ENCODE measurements around the gene MMP13. TPM values are rescaled to one million over a fixed set of nuclear protein-coding genes. Genes with fewer than 3 reads are reported as not detected.

Gene MMP13
- total and polyA plus RNA-seq, 2 donors (not counting 3 experiments of a cell fraction or from before 2014, with no cell fraction given): not detected

GRCh38 chr11:102986815-102987214, 31.3 kb upstream of the MMP13 start:
- Histone ChIP-seq H3K9me1 (replicated peaks; ENCODE audit: control insufficient read depth, extremely low read depth, insufficient read depth, low read length) (no peaks in the 10 kb centered on the region), H3K27ac (ENCODE audit: insufficient read depth, low read depth, low read length) (no peak overlapping the region), H3K4me1 (ENCODE audit: control insufficient read depth, extremely low read depth, insufficient read depth, low read length) (peaks cover 15% of the 10 kb centered on the region), H3K9ac (replicated peaks; ENCODE audit: extremely low read depth, insufficient read depth, low read length) (no peak overlapping the region), H3K4me2 (ENCODE audit: insufficient read depth, low read length) (no peak overlapping the region), H3K36me3 (ENCODE audit: control insufficient read depth in 2 of 2, extremely low read depth in 1 of 2, insufficient read depth in 2 of 2, low read length in 2 of 2) (no peaks in the 10 kb centered on the region), H3K9me3 (replicated peaks; ENCODE audit: control insufficient read depth, insufficient read depth, low read length) (no peaks in the 10 kb centered on the region), H3K27me3 (ENCODE audit: control insufficient read depth in 2 of 2, insufficient read depth in 2 of 2, low read length in 2 of 2) (no peaks in the 10 kb centered on the region), H3K4me3 (replicated peaks in 1 of 3; ENCODE audit: insufficient read depth in 1 of 3, low read depth in 1 of 3, low read length in 3 of 3) (no peak overlapping the region), H2AFZ (ENCODE audit: low read depth, low read length) (peak overlapping the region; percentile 19), H4K20me1 (replicated peaks; ENCODE audit: control insufficient read depth, extremely low read depth, insufficient read depth, low read length) (no peaks in the 10 kb centered on the region), H3K79me2 (ENCODE audit: control insufficient read depth, insufficient read depth, low read length) (no peaks in the 10 kb centered on the region)
- ChIA-PET CTCF (interaction anchor here (1.1 kb wide), 1 partner anchor 9 kb away, joined by 4 read pairs; no protein-coding TSS in a partner anchor), POLR2A (no interaction called here)
- TF ChIP-seq MAX (IDR thresholded peaks at IDR 0.05; ENCODE audit: insufficient read depth, insufficient read length) (no peak), FOS (IDR thresholded peaks at IDR 0.05; ENCODE audit: borderline replicate concordance, insufficient read depth, low read length) (peak; percentile 80), MYC (IDR thresholded peaks at IDR 0.05; ENCODE audit: low read depth, low read length) (no peak), JUN (IDR thresholded peaks at IDR 0.05; ENCODE audit: borderline replicate concordance, insufficient read depth, insufficient read length, low read depth) (peak; percentile 47)
- dilution Hi-C loops (cut with MboI; ENCODE audit: extremely low pct_ligation_motif_present, low sequenced_read_pairs): no loop called here
- FAIRE-seq: no peak
- intact Hi-C loops (cut with micrococcal nuclease): loop anchor here (1.0 kb wide), 1 partner anchor 12 kb away; no protein-coding TSS in a partner anchor
- BruUV-seq (replicated peaks): no TSS peak
- DNase-seq (ENCODE audit: low read depth, low spot score): peak; percentile 35

DNA sequence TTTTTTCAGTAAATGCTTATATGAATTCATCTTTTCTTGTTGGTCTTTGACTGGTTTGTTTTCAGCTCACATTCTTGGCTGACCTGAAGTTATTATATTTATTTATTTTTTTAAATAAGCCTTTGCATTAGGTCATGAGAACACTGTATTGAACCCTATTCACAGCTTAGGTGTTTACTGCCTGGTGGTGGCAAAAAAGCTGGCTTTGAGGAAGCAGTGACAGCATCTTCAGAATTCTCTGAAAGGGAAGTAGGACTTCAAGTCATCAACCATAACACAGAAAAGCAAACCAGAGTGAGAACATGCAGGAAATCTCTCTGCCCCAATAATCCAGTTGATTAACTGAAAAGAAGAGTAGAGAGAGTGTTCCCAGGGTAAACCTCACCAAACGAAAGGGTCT, 30.3 kb upstream of the MMP13 start:
- POLR2A ChIA-PET: no interaction called here
- H3K9ac ChIP-seq (replicated peaks; ENCODE audit: extremely low read depth, insufficient read depth, low read length): no peak overlapping the region
- H2AFZ ChIP-seq (ENCODE audit: low read depth, low read length): peak overlapping the region; percentile 50
- no peaks in the 10 kb centered on the region for H3K9me1 ChIP-seq (replicated peaks; ENCODE audit: control insufficient read depth, extremely low read depth, insufficient read depth, low read length)
- intact Hi-C loops (cut with micrococcal nuclease) (no loop called here), dilution Hi-C loops (cut with MboI; ENCODE audit: extremely low pct_ligation_motif_present, low sequenced_read_pairs) (no loop called here)
- no peaks in the 10 kb centered on the region for H3K27me3 ChIP-seq (ENCODE audit: control insufficient read depth in 2 of 2, insufficient read depth in 2 of 2, low read length in 2 of 2)
- no peak overlapping the region for H3K27ac ChIP-seq (ENCODE audit: insufficient read depth, low read depth, low read length)
- H3K36me3 ChIP-seq (ENCODE audit: control insufficient read depth in 2 of 2, extremely low read depth in 1 of 2, insufficient read depth in 2 of 2, low read length in 2 of 2): no peaks in the 10 kb centered on the region
- H3K4me1 ChIP-seq (ENCODE audit: control insufficient read depth, extremely low read depth, insufficient read depth, low read length): peaks cover 15% of the 10 kb centered on the region
- H3K79me2 ChIP-seq (ENCODE audit: control insufficient read depth, insufficient read depth, low read length): no peaks in the 10 kb centered on the region
- FAIRE-seq: no peak
- no peaks in the 10 kb centered on the region for H4K20me1 ChIP-seq (replicated peaks; ENCODE audit: control insufficient read depth, extremely low read depth, insufficient read depth, low read length)
- no peaks in the 10 kb centered on the region for H3K9me3 ChIP-seq (replicated peaks; ENCODE audit: control insufficient read depth, insufficient read depth, low read length)
- CTCF ChIA-PET: interaction anchor here (0.6 kb wide), 1 partner anchor 8 kb away, joined by 3 read pairs; no protein-coding TSS in a partner anchor
- no TSS peak for BruUV-seq (replicated peaks)
- H3K4me3 ChIP-seq (replicated peaks in 1 of 3; ENCODE audit: insufficient read depth in 1 of 3, low read depth in 1 of 3, low read length in 3 of 3): no peak overlapping the region
- DNase-seq (ENCODE audit: low read depth, low spot score): no peak
- TF ChIP-seq, protein P1, sequence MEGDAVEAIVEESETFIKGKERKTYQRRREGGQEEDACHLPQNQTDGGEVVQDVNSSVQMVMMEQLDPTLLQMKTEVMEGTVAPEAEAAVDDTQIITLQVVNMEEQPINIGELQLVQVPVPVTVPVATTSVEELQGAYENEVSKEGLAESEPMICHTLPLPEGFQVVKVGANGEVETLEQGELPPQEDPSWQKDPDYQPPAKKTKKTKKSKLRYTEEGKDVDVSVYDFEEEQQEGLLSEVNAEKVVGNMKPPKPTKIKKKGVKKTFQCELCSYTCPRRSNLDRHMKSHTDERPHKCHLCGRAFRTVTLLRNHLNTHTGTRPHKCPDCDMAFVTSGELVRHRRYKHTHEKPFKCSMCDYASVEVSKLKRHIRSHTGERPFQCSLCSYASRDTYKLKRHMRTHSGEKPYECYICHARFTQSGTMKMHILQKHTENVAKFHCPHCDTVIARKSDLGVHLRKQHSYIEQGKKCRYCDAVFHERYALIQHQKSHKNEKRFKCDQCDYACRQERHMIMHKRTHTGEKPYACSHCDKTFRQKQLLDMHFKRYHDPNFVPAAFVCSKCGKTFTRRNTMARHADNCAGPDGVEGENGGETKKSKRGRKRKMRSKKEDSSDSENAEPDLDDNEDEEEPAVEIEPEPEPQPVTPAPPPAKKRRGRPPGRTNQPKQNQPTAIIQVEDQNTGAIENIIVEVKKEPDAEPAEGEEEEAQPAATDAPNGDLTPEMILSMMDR (IDR thresholded peaks at IDR 0.05; ENCODE audit: extremely low read depth in 1 of 2, insufficient read depth in 1 of 2, low read depth in 1 of 2, low read length in 2 of 2): no peak
- no peak for TF ChIP-seq POLR2AphosphoS5 (IDR thresholded peaks at IDR 0.05; ENCODE audit: insufficient read depth, low read depth, low read length)
- TF ChIP-seq MYC (IDR thresholded peaks at IDR 0.05; ENCODE audit: low read depth, low read length): no peak
- no peak for TF ChIP-seq JUN (IDR thresholded peaks at IDR 0.05; ENCODE audit: borderline replicate concordance, insufficient read depth, insufficient read length, low read depth)
- TF ChIP-seq POLR2A (IDR thresholded peaks at IDR 0.05; ENCODE audit: low read depth, low read length): no peak
- TF ChIP-seq GATA2 (IDR thresholded peaks at IDR 0.05; ENCODE audit: insufficient read depth, insufficient read length, low read depth, low read length): no peak
- TF ChIP-seq EZH2 (IDR thresholded peaks at IDR 0.05; ENCODE audit: borderline replicate concordance, low read depth, low read length, severe bottlenecking): no peak
- no peak for TF ChIP-seq FOS (IDR thresholded peaks at IDR 0.05; ENCODE audit: borderline replicate concordance, insufficient read depth, low read length)
- no peak for TF ChIP-seq MAX (IDR thresholded peaks at IDR 0.05; ENCODE audit: insufficient read depth, insufficient read length)
- H3K4me2 ChIP-seq (ENCODE audit: insufficient read depth, low read length): no peak overlapping the region

Data from endothelial cell of umbilical vein (primary cell).